ENCODE measurements around the gene CLMN.
"Not testable (repeated sequence)": the region's sequence is repeated elsewhere in the genome, so short reads cannot be mapped to it uniquely, and the experiment has no call there.

CLMN gene

DNA sequence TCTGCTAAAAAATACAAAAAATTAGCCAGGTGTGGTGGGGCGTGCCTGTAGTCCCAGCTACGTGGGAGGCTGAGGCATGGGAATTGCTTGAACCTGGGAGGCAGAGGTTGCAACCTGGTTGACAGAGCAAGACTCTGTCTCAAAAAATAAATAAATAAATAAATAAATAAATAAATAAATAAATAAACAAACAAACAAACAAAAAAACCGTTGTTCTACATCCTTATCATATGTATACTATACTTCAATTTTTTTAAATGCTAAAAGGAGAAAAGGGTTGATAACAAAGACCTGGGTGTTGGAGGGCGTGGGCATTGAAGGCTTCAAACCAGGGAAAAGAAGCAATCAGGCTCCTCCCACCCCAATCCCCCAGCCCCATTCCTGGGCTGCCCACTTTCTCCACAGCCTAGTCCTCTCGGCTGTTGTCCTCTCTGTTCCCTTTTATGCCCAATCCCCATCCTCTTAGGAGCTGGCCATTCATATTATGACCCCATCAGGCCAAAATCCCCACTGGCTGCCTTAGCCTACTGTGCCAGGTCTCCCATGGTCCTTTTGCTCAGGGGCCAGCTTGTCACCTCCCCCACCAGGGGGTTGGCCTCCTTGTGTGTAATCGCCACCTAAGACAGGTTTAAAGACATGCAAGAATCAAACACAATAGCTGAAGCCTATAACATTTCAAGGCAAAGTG lies 30.2 kb downstream of the CLMN start:
- no peak for DNase-seq (ENCODE audit: low read depth in 3 of 3, low spot score in 1 of 3)

GRCh38 chr14:95288672-95289322 lies 30.9 kb downstream of the CLMN start:
- no peak for DNase-seq (ENCODE audit: low read depth in 3 of 3, low spot score in 1 of 3)

GRCh38 chr14:95287176-95287754 lies 32.4 kb downstream of the CLMN start:
- DNase-seq (ENCODE audit: low read depth in 3 of 3, low spot score in 1 of 3) = no peak

DNA sequence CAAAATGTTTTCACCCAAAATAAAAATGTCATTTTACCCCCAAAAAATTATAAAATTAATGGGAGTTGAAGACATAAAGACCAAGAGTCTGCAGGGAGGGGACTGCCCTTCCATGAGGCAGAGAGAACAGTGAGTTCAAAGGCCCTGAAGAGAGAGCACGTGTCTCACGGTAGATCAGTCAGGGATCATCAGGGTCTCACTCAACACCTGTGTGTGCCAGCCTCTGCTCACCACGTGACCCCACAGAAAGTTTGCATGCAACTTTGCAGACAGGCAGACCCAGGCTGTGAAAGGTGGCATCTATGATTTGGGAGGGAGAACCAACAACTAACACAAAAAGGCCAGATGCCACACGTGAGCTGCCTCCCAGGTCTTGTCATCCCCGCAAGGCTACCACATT lies 33.1 kb downstream of the CLMN start:
- DNase-seq (ENCODE audit: low read depth in 3 of 3, low spot score in 1 of 3) = no peak

- DNase-seq (ENCODE audit: low read depth in 3 of 3, low spot score in 1 of 3) = no peak
These were observed 34.1 kb downstream of the CLMN start for GRCh38 chr14:95285566-95285965.

DNA sequence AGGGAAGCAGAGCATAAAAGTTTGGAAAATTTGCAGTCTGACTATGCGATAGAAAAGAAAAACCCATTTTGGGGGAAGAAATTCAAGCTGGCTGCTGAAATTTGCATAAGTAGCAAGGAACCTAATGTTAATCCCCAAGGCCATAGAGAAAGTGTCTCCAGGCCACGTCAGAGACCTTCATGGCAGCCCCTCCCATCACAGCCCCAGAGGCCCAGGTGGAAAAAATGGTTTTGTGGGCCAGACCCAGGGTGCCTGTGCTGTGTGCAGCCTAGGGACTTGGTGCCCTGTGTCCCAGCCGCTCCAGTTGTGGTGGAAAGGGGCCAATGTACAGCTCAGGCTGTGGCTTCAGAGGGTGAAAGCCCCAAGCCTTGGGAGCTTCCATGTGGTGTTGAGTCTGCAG lies 35.9 kb downstream of the CLMN start:
- DNase-seq (ENCODE audit: low read depth in 3 of 3, low spot score in 1 of 3) = not testable (repeated sequence)

GRCh38 chr14:95282986-95283380 lies 36.7 kb downstream of the CLMN start:
- DNase-seq (ENCODE audit: low read depth in 3 of 3, low spot score in 1 of 3) = not testable (repeated sequence)

DNA sequence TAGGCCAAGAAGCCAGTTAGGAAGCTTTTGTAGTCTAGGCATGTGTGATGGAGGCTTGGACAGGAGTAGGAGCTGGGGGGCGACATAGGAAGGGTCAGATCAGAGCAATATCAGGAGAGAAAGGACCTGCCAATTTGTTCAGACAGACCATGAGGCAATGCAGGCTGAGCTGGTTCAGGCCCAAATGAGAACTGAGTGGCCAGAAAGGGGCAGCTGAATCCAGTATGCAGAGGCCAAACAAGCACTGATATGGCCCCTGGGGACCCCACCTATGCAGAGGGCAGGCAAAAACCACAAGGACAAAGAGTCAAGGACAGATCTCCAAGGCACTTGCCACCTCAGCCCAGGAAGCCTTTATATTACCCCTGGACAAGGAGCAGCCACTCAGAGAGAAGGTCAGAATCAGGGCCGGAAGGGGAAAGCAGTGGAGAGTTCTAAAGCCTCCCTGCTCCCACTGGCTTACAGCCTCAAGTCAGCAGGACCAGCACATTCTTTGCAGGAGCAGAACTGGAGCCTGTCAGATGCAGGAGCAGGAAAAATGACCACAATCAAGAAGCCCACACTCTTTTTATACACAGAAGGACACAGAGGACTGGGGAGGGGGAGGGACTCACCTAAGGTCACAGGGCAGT lies 37.2 kb downstream of the CLMN start:
- DNase-seq (ENCODE audit: low read depth in 3 of 3, low spot score in 1 of 3) = no peak

- no peak for DNase-seq (ENCODE audit: low read depth in 3 of 3, low spot score in 1 of 3)
These were observed 38.0 kb downstream of the CLMN start for GRCh38 chr14:95281560-95282176.

DNA sequence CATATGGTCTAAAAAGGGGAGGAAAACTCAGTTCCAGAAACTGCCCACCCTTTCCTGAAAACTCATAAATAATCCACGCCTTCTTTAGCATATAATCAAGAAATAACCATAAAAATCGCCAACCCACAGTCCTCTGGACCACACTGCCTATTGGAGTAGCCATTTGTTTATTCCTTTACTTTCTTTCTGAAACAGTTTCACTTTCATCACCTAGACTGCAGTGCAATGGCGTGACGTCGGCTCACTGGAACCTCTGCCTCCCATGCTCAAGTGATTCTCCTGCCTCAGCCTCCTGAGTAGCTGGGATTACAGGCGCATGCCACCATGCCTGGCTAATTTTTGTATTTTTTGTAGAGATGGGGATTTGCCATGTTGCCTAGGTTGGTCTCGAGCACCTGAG lies 44.2 kb downstream of the CLMN start:
- DNase-seq (ENCODE audit: low read depth in 3 of 3, low spot score in 1 of 3) = no peak

GRCh38 chr14:95274874-95275273 lies 44.8 kb downstream of the CLMN start:
- no peak for DNase-seq (ENCODE audit: low read depth in 3 of 3, low spot score in 1 of 3)

DNA sequence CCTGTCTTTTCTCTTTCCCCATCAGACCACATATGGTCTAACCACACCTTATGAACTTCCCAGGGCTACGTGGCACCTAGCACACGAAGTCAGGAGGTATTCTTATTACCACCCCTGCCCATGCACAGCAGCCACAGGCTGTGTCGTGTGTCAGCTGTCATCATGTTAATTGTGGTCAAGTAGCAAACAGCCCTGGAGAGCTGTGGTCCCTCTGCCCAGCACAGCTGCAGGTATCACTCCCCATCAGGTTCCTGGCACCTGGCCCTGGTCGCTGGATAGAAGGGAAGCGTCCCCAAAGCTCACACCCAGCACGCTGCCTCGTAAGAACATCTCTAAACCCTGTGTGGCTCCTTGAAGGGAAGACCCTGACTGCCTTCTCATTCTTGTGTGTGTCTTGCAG lies 45.4 kb downstream of the CLMN start:
- no peak for DNase-seq (ENCODE audit: low read depth in 3 of 3, low spot score in 1 of 3)

GRCh38 chr14:95273001-95273978 lies 46.4 kb downstream of the CLMN start:
- DNase-seq (ENCODE audit: low read depth in 3 of 3, low spot score in 1 of 3) = no peak

DNA sequence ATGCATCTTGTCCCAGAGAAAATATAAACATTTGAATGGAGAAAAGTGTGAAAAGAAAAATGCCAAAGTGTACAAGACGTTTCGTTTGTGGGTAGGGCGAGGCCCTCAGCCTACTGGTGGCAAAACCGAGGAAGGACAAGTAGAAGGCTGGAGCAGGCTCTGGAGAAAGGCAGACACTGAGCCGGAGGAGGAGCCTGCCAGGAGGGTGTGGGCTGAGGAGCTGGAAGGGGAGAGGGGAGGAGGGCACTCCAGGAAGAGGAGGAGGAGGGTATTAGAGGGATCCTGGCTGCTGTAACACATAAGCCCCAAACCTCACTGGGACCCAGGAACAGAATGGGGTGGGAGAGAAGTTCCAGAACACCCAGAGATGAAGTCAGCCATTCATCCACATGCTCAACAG lies 47.7 kb downstream of the CLMN start:
- DNase-seq (ENCODE audit: low read depth in 3 of 3, low spot score in 1 of 3) = no peak

DNA sequence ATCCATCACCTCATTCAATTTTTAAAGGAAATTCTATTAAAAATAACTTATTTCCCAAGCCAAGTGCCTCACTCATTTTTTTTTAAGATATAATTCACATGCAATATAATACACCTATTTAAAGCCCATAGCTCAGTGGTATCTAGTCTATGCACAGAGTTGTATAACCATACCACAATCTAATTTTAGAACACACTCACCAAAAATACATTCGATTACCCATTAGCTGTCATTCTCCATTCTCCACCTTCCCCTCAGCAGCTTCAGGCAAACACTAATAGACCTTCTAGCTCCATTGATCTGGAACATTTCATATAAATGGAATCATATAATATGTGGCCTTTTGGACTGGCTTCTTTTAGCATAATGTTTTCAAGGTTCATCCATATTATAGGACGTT lies 49.5 kb downstream of the CLMN start:
- DNase-seq (ENCODE audit: low read depth in 3 of 3, low spot score in 1 of 3) = no peak

- DNase-seq (ENCODE audit: low read depth in 3 of 3, low spot score in 1 of 3) = no peak
These were observed 50.2 kb downstream of the CLMN start for GRCh38 chr14:95269493-95269892.

DNA sequence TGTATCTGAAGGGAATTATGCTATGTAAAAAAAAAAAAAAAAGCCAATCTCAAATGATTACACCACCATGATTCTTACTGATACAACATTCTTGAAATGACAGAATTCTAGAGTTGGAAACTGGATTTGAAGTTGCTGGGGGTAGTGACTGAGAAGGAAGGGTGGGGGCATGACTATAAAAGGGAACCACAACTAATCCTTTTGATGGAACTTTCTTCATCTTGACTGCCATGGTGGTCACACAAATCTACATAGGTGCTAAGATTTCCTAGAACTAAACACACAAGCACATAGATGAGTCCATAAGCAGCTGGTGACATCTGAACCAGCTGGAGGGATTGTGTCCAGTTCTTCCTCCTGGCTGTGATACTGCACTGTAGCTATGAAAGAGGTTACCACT lies 51.4 kb downstream of the CLMN start:
- no peak for DNase-seq (ENCODE audit: low read depth in 3 of 3, low spot score in 1 of 3)

DNA sequence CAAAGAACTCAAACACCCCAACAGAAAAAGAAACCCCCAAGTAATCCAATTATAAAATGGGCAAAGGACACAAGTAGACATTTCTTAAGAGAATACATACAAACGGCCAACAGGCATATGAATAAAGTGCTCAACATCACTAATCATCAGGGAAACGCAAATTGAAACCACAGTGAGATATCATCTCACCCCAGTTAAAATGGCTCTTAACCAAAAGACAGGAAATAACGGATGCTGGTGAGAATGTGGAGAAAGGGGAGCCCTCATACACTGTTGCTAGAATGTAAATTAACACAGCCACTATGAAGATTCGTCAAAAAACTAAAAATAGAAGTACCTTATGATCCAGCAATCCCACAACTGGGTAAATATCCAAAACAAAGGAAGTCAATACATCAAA lies 52.4 kb downstream of the CLMN start:
- no peak for DNase-seq (ENCODE audit: low read depth in 3 of 3, low spot score in 1 of 3)

- DNase-seq (ENCODE audit: low read depth in 3 of 3, low spot score in 1 of 3) = no peak
These were observed 54.3 kb downstream of the CLMN start for GRCh38 chr14:95265106-95266094.

Measured in stimulated activated CD4-positive, alpha-beta T cell treated with anti-CD3 and anti-CD28 coated beads, TNF-alpha, amount 100 ng/mL, for 1 hour (primary cell).